HG03520 (cell line): ENCODE results near the gene DYRK3.
"Not testable (repeated sequence)": the region's sequence is repeated elsewhere in the genome, so short reads cannot be mapped to it uniquely, and the experiment has no call there.

ENCODE experiments used
- ATAC-seq: cut with Tn5 transposase; IDR thresholded peaks from one replicate; pipeline ENCODE4 v1.9.1; 2021; ENCODE audit warnings: mild to moderate bottlenecking, moderate library complexity; ENCODE audit not compliant: unreplicated experiment

DYRK3 gene

DNA sequence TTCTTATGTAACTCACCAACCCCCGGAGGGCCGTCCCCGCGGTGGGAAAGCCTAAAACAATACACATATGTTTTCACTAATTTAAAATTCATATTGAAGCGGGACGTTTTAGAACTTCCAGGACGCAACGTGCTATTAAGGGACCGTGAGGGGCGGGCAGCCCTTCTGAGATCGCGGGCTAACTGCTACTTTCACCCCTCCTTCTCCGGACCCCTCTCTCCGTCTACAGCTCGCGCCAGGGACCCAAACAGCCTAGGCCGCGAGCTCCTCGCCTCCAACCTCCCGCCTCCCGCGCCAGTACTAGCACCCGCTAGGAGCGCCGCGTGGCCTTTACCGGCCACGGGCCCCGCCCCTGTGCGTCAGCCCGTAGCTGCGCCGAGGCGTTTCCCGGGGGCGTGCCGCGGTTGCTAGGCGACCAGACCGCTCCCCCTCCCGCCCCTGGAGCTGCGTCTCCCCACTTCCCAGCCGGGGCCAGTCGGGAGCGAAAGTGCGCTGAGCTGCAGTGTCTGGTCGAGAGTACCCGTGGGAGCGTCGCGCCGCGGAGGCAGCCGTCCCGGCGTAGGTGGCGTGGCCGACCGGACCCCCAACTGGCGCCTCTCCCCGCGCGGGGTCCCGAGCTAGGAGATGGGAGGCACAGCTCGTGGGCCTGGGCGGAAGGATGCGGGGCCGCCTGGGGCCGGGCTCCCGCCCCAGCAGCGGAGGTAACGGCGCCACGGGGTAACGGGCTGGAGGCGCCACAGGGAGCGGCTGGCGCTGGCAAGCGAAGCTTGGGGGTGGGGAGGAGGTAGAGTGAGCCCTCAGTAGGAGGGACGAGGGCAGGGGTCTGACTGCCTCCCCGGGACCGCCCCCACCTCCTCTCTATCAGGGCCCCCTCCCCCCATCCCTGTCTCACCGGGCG lies at the start of gene DYRK3:
Gene DYRK3, plus strand, starts transcription at position 457 of the 898 bp plus-strand sequence. Its CDS starts 168 bp downstream, at position 625.
- peak; percentile 85 for ATAC-seq

DNA sequence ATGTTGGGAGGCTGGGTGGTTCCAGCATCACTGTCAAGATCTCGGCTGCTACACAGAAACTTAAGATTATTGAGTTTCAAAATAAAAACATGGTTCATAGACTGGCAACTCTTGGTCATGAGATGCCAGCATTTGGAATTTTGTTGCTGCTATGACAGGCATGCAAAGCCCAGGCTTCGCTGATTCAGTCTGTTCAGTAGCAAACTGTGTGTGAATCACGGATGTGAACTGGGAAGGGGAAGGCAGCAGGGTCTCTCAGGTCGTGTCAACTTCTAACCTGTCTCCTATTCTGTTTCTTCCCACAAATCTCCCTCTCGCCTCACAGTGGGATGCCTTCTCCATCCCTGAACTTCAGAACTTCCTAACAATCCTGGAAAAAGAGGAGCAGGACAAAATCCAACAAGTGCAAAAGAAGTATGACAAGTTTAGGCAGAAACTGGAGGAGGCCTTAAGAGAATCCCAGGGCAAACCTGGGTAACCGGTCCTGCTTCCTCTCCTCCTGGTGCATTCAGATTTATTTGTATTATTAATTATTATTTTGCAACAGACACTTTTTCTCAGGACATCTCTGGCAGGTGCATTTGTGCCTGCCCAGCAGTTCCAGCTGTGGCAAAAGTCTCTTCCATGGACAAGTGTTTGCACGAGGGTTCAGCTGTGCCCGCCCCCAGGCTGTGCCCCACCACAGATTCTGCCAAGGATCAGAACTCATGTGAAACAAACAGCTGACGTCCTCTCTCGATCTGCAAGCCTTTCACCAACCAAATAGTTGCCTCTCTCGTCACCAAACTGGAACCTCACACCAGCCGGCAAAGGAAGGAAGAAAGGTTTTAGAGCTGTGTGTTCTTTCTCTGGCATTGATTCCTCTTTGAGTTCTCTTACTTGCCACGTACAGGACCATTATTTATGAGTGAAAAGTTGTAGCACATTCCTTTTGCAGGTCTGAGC lies 48.6 kb upstream of the DYRK3 start:
- no peak for ATAC-seq

DNA sequence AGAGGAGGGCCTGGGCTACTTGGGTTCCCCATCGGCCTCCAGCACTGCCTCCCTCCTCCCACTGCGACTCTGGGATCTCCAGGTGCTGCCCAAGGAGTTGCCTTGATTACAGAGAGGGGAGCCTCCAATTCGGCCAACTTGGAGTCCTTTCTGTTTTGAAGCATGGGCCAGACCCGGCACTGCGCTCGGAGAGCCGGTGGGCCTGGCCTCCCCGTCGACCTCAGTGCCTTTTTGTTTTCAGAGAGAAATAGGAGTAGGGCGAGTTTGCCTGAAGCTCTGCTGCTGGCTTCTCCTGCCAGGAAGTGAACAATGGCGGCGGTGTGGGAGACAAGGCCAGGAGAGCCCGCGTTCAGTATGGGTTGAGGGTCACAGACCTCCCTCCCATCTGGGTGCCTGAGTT lies 47.4 kb upstream of the DYRK3 start:
- ATAC-seq: no peak

DNA sequence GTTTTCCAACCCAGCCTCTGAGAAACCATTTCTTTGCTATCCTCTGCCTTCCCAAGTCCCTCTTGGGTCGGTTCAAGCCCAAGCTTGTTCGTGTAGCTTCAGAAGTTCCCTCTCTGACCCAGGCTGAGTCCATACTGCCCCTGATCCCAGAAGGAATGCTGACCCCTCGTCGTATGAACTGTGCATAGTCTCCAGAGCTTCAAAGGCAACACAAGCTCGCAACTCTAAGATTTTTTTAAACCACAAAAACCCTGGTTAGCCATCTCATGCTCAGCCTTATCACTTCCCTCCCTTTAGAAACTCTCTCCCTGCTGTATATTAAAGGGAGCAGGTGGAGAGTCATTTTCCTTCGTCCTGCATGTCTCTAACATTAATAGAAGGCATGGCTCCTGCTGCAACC lies 46.8 kb upstream of the DYRK3 start:
- ATAC-seq: no peak

DNA sequence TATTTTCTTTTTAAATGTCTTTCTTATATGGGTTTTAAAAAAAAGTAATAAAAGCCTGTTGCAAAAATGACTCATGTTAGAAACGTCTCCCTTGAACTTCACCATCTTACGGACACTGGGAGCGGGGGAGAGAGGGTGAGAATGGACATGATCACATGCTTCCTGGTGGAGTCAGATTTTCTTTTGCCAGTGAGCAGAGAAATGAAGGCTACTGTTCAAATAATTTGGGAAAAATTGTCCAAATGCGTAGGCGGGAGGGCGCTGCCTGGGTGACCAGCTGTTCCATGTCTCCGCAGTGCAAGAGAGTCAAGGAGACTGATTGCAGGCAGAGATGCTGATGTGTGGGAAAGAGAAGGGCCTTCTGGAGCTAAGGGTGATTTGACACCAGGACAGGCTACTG lies 46.1 kb upstream of the DYRK3 start:
- no peak for ATAC-seq

DNA sequence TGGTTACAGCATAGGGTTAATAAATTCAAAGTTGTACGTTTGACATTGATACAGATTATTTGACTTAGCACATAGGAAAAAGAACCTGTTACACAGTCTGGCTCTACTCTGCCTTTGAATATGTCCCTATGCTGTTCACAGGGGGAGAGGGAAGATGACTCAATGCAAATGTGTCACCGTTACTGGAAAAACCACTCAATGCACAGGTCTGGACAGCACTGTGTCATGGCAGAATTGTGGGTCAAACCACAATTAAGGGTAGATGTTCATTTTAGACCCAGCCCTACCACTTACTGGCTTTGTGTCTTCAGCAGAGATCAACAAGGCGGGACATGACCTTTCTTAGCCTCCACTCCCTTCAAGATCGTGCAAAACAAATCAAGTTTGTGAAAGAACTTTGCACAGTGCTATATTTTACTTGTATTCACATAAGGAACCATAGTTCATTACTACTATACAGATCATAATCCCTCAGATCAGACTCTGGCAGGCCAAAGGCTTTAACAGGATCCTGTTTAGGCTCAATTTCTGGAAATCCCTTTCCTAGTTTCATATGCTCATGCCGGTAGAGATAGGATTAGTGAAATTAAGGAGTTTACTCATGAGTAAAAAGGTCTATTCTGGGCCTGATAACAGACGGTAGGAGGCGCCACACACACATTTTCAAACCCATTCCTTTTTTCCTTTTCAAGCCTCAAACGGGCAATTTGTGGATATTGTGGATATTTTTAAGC lies 45.1 kb upstream of the DYRK3 start:
- ATAC-seq: no peak

DNA sequence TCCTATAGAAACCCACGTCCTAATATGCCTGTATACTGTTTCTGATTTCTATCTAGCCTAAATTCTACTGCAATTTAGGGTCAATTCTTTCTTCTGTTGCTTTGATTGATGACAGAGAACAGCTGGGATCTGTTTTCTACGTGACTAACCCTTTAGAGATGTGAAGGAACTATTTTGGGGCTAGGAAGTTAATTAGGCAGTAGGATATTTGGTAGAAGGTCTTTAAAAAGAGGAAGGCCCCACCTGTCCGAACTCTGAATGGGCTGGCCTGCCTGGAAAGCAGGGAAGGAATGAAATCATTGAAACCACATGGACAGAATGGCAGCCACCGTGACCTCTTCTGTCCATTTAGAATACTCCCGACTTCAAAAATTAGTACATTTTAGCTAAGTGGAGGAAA lies 44.1 kb upstream of the DYRK3 start:
- no peak for ATAC-seq

DNA sequence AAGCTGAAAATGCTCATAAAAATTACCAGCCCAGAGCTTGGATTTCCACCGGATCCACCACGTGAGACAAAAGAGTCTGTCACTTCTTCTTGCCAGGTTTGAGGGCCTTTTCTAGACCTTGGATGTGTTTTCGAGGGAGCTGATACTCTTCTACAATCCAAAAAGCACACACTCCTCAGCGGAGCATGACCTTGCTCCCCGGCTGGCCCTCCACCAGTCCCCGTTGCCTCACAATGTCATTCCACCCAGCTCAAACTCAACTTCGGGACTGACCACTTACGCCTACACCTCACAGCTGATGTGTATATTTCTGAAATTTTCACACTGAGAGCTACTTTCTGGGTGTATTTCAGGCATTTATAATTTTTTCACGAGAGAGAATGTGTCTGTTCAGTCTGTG lies 43.6 kb upstream of the DYRK3 start:
- no peak for ATAC-seq

DNA sequence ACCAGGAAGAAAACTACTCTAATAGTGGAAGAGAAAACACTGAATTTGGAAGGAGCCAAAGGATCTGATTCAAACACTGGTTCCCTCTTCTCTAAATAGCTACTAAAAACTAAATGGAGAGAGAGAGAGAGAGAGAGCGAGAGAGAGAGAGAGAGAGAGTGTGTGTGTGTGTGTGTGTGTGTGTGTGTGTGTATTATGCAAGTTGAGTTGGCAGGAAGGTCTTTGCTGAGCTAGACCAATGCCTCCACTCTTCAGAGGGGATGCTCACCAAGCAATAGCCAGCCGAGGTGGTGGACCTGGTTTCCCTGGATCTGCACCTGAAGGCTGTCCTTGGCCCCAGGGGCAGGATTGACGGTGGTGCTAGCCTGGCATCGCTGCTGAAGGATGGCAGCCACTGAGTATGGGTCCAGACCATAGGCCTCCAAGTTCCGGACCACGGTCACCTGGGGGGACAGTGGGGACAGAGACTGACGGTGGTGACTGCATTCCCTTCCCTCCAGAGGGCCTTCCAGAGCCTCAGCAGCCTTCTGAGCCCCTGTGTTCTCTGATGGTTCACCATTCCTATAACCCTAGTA lies 41.9 kb upstream of the DYRK3 start:
- ATAC-seq: no peak

DNA sequence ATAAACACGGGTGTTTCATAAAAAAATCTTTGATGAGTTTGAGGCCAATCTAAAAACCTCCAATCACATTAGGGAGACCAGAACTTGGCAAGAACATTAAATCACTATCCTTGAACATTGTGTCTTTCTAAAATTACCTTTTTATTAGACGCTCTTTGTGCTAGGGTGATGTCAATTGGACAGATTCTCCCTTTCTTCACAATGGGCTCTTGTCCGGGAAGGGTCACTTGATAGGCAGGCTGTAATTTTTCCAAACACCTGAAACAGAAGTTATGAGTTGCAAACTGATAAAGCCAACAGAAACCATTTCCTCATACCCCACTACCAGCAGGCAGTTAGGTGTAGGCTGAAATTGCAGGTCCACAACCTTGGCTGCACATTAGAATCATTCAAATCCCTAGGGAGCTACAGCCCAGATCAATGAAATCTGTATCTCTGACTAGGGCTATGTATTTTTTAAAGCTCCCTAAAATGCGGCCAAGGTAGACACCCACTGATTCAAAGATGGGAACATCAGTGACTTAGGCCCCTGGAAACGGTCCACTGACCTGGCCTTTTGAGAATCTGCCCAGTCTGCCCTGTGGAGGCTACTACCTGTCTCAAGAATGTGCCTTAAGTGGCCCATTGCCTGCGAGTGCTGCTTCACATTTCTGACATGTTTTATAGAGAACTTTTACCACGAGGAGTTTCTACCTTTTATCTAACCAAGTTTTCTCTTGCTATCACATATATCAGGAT lies 39.6 kb upstream of the DYRK3 start:
- ATAC-seq: no peak

DNA sequence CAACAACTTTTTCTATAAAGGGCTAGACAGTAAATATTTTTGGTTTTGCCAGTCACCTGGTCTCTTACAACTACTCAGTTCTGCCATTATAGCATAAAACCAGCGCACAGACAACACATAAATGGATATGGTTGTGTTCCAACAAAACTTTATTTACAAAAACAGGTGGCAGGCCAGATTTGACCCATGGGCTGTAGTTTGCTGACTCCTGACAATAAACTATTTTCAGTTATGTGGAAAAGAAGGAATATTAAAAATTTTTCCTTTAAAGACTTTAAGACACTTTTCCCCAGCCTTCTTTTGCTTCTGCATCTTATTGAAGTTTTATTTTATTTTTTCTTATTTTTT lies 39.0 kb upstream of the DYRK3 start:
- no peak for ATAC-seq

DNA sequence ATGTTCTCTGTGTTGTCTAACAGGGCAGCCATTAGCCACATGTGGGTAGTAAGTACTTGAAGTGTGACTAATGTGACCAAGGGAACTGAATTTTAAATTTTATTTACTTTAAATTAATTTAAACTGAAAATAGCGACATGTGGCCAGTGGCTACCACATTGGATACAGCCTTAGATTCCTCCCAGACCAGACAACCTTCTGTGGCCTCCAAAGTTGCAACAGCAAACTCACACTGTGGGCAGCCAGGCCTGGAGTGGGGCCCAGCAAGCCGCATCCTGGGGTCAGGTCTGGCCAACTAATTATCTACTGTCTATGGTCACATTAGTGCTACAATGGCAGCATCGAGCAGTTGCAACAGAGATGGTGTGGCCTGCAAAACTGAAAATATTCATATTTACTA lies 34.8 kb upstream of the DYRK3 start:
- no peak for ATAC-seq

DNA sequence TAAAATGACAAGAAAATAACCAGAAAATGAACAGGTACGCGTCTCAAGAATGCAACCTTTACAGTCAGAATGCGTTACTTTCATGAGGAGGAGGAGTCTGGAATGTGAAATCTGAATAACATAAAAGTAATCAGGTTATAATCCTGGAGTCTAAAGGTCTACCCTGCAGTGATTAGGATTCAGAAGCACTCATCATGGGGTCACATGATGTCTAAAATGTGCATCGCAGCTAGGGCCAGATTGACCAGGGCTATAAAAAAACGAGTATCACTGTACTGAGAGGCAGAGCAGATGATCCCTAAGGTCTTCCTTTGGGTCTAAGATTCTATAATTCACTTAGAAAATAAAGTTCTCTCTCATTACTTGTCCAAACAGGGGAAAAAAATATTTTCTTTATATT lies 30.5 kb upstream of the DYRK3 start:
- ATAC-seq: no peak

DNA sequence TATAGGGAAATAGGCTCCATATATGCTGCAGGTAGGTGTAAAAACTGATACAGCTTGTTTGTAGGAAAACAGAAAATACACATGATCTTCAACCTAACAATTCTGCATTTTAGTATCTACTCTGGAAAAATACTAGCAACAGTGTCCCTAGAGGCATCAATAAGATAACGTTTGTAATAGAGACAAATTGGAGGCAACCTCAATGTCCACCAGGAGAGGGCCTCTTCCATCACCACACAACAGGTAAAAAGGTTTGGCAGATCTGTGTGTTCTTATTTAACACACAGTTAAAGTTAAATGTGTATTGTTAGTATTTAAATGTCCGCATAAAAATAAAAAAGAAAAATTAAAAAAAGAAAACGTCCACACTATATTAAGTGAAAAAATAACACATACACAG lies 28.5 kb upstream of the DYRK3 start:
- no peak for ATAC-seq

DNA sequence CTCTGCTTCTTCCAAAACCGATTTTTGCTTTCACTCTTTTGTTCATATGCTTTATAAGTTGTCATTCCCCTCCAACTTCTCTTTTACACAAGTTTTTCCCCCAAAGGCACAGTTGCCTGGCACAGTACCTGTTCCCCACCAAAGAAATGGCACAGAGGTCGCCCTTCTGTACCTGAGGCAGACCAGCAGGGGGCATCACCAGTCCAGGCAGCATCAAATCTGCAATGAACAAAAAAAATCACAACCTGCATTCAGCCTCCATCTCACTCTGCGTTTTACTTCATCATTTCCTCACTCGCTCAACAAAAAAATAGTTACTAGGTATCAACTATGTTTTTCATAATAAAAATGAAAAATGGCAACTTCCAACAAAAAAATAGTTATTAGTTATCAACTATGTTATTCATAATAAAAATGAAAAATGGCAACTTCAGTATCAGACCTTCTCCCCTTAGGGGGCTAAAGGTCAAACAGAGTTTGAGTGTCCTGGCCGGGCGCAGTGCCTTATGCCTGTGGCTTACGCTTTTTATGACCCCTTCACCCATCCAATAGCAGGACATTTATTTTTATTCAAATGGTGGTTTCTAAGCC lies 27.1 kb upstream of the DYRK3 start:
- ATAC-seq: no peak

DNA sequence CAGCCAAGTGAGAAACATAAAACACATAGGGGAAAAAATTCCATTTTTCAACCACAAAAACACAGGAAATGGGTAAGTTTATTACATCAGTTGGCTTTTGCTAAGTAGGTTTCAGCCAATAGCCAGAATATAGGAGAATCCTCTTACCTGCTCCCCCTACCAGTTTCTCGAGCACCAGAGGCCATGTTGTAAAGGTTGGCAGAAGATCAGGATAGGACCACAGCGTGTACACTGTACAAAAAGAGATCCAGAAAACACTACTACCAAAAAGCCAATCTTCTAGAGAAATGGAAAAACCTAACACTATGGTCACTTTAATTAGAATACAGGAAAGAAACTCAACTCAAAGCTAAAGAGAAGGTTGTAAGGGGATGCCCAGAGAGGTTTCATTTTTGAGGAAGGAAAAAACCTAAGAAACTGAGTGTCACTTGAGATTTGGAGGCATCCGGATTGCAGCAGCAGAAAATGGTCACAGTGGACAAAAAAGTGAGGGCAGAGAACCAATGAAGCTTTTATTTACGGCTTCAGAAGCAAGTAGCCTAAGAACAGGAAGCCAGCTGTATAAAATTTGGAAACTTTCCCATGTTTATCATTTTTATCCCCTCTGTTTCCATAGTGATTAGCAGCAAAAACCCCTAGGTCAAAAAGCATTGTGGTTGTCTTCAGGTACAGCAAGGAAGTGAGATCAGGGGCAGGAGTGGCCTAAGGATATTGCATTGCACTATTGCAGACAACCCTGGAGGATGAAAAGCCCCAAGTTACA lies 25.9 kb upstream of the DYRK3 start:
- ATAC-seq: no peak

DNA sequence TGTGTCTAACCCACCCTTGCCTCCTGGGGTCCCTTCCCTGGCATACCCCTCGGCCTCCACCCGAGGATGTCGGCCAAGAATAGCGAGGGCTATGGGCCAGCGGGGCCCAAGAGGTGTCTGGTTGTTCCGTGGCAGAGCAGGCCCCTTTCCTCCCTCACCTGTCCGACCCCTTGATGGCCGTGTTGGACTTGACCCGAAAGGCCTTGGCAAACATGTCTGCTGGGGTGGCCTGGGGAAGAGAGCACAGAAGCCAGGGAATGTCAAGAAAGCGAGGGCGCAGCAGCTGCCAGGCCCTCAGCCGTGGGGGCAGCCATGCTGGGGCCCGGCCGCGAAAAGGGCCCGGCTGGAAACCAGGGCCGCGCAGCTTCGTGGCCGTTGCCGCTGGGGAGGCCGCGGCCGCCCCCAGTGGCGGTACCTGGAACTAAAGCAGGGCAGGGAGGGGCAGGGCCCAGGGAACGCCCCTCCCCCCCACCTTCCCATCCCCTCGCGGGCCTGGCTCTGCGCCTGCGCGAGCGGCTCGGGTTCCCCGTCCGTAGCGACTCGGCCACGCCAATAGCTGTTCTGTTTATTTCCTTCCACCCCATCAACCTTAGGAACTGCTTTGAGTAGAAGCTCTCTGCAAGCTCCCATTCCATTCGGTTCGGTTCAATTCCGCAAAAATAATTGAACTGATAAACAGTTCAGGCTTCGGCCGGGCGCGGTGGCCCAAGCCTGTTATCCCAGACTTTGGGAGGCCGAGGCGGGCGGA lies 23.0 kb upstream of the DYRK3 start, which contains the start of gene EIF2D:
Gene EIF2D, minus strand, starts transcription at position 337 of the 748 bp plus-strand sequence. Its CDS starts 123 bp downstream, at position 214.
- peak; percentile 86 for ATAC-seq

DNA sequence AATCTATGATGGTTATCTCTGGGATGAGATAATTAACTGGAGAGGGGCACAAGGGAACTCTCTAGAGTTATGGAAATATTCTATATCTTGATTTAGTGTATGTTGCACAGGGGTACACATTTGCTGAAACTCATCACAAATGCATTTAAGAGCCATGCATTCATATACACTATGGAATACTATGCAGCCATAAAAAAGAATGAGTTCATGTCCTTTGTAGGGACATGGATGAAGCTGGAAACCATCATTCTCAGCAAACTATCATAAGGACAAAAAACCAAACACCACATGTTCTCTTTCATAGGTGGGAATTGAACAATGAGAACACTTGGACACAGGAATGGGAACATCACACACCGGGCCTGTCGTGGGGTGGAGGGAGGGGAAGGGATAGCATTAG lies 8.9 kb upstream of the DYRK3 start:
- ATAC-seq: not testable (repeated sequence)
